Vagina (tissue), 2 donors: ENCODE data around the gene ZBED1.

Experiments used
- POLR2A ChIP-seq, 2 donors: fragments of 450-650 bp; IDR thresholded peaks; one replicate each; pipeline ENCODE4 v1.6.1; 2017; ENCODE audit warnings: antibody characterized with exemption in 2 of 2, mild to moderate bottlenecking in 2 of 2, moderate library complexity in 2 of 2
- POLR2AphosphoS5 ChIP-seq, 2 donors: sonication (generic); formaldehyde crosslinking; IDR thresholded peaks; one replicate each; pipeline ENCODE4 v1.9.0; 2017; ENCODE audit warnings: antibody characterized with exemption in 2 of 2, mild to moderate bottlenecking in 2 of 2, low read depth in 1 of 2; ENCODE audit not compliant: insufficient read depth in 1 of 2
- TF ChIP-seq, protein P1 (sequence below), 3 experiments: fragments of 450-650 bp in 2 of 3; fragments of 200-600 bp in 1 of 3; sonication (generic) in 1 of 3; IDR thresholded peaks; one replicate each; pipeline ENCODE4 v1.5.1; 2017 to 2019; ENCODE audit warnings: antibody characterized with exemption in 3 of 3, mild to moderate bottlenecking in 2 of 3, moderate library complexity in 2 of 3

DNA sequence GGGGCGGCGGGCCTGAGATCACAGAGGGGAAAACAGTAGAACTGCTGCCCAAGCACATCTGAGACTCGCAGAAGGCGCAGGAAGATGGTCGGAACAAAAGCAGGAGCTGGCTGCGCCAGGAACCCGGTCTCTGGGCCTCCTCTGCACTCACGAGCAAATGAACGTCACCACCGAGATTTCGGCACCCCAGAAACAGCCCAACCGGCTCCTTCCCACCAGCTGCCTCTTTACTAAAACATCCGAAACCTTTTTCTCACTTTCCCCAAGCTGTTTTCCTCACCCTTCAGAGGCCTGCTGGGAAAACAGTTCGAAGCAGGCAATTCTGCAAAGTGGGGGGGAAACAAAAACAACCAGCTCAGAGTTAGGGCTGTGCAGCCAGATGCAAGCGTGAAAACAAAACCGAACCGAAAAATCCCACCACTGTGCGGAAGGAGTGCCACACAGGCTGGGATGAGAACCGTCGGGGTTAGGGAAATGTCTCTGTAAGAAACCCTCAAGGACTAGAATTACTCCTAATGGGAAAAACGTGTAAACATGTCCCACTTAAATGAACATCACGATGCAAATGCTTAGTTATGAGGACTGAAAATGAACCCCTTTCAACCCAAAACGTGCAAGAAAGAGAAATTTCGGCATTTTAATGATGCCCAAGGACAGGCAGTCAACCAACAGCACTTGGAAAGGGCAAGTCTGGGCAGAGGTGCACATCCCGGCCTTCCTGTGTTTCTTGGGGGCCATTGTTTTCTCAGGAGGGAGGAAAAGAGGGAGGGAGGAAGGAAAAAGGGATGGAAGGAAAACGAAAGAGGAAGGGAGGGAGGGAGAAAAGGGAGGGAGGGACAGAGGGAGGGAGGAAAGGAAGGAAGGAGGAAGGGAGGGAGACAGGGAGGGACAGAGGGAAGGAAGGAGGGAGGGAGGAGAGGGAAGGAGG lies 15.8 kb downstream of the ZBED1 start:
- TF ChIP-seq, protein P1, sequence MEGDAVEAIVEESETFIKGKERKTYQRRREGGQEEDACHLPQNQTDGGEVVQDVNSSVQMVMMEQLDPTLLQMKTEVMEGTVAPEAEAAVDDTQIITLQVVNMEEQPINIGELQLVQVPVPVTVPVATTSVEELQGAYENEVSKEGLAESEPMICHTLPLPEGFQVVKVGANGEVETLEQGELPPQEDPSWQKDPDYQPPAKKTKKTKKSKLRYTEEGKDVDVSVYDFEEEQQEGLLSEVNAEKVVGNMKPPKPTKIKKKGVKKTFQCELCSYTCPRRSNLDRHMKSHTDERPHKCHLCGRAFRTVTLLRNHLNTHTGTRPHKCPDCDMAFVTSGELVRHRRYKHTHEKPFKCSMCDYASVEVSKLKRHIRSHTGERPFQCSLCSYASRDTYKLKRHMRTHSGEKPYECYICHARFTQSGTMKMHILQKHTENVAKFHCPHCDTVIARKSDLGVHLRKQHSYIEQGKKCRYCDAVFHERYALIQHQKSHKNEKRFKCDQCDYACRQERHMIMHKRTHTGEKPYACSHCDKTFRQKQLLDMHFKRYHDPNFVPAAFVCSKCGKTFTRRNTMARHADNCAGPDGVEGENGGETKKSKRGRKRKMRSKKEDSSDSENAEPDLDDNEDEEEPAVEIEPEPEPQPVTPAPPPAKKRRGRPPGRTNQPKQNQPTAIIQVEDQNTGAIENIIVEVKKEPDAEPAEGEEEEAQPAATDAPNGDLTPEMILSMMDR (IDR thresholded peaks at IDR 0.05) = no peak
- no peak for TF ChIP-seq POLR2AphosphoS5 (IDR thresholded peaks at IDR 0.05; ENCODE audit: insufficient read depth in 1 of 2, low read depth in 1 of 2)
- TF ChIP-seq POLR2A (IDR thresholded peaks at IDR 0.05) = no peak
